Measurements from ENCODE around the gene CIB4.

Gene CIB4

GRCh38 chr2:26605195-26605998, 35.8 kb downstream of the CIB4 start:
- DNase-seq, result no peak

- DNase-seq, result no peak
Measured at GRCh38 chr2:26602575-26602974, 38.6 kb downstream of the CIB4 start.

DNA sequence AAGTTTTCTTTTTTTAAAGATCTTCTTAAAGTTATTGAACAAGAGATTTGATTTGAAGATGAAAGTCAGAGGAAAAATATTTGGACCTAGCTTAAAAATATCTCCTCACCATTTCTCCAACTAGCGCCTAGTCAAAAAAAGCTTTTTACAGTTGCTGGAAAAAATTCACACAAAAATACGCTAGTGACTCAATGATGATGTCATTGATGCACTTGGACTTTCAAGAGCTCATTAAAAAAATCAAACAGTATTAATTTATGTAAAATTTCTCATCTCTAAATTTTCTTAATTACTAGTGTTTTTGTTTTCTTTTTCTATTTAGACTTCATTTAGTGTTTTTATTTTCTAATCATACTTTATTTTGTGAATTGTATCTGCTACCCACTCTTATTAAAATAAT, 41.8 kb downstream of the CIB4 start:
- no peak for DNase-seq

GRCh38 chr2:26598996-26599373, 42.2 kb downstream of the CIB4 start:
- DNase-seq, result no peak

DNA sequence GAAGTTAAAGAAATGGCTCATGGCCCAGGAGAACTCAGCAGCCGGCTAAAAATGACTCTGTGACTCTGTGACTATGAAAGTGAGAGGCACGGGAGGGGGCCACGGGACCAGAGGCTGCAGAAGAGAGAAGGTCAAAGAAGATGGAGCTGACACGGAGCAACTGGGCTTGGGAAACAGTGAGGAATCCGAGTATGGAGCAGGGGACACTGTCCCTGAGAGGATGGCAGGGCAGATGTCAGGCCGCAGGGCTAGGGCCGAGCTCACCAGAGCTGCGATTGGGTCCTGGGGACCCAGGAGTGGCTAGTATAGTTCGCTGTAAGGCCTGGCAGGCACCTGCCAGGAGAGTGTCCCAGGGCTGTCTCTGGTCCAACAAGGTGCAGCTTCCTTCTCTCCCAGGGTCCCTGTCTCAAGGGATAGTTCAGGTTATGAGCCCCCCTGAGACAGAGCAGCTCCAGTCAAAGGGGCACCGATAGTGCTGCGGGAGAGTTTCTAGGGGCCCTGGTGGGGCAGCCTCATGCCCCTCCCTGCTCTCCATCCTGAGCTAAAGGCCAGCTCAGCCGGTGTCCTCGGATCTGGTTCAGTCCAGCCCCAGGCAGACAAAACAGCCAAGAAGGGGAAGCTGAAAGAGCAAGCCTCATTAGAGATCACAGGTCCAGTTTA, 42.7 kb downstream of the CIB4 start:
- no peak for DNase-seq

DNA sequence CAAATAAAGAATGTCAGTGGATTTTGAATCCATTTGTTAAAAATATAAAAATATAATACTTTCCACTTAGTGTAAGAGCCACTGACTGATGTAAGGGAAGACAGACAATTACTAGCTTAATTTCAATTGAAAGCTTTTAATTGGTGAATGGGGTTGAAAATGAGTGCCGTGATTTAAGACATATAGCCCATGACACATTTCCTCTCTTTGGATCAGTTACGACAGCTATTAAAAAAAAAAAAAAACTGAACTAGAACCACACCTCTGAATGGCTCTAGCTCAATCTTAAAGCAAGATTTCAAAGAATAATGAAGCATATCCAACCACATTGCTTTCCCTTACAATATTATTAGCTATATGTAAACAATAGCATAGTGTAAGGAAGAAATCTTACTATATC, 44.0 kb downstream of the CIB4 start:
- no peak for DNase-seq

DNA sequence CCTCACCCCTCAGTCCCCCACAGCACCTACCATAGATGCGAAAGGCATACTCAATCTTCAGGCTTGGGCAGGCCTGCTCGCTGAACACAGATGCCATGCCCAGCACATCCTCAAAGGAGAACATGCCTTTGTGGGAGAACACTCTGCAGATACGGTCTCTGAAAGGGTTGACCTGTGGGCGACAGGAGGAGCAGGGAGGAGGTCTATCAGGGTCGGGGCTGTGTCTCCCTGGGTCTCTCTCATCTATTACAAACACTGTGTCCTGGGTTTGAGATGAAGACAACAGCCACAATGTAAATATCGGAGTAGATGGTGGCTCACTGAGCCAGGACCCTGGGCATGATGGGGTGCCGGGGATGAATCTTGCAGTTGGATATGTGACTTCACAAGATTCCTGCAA, 46.0 kb downstream of the CIB4 start:
- DNase-seq, result no peak

DNA sequence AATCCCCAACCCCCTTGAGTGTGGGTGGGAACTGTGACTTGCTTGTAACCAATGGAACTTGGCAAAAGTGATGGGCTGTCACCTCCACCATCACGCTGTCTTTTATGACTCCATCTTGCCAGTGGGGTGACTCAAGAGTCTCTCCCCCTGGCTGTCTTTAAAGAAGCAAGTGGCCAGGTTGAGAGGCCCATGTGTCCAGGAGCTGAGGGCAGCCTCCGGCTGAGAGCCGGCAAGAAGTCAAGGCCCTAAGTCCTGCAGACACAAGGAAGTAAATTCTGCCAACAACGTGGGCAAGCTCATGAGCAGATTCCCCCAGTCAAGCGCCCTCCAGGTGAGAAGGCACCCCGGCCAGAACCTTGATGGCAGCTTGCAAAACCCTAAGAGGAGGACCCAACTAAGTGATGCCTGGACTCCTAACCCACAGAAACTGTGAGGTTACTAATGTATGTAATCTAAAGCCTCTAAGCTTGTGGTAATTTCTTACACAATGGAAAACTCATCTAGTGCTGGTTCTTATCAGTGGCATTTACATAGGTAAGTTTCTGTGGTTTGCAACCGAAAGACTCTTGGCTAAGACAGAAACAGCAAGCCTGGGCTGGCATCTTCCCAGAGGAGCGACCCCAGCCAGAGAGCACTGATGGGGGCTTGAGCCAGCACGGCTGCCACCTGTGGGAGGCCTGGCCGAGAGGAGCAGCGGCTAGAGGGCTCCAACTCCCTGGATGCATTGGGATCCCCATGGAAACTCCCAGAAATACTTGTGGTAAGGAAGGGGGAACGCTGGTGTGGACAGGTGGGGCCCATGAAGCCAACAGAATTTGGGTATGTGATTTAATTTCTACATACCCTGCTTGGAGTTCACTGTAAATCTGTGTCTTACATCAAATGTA, 49.3 kb downstream of the CIB4 start:
- DNase-seq, result no peak

- DNase-seq, result no peak
Measured at GRCh38 chr2:26590980-26591618, 50.1 kb downstream of the CIB4 start.

- DNase-seq, result no peak
Measured at GRCh38 chr2:26590508-26590907, 50.7 kb downstream of the CIB4 start.

- DNase-seq, result no peak
Measured at GRCh38 chr2:26588576-26588975, 52.6 kb downstream of the CIB4 start.

DNA sequence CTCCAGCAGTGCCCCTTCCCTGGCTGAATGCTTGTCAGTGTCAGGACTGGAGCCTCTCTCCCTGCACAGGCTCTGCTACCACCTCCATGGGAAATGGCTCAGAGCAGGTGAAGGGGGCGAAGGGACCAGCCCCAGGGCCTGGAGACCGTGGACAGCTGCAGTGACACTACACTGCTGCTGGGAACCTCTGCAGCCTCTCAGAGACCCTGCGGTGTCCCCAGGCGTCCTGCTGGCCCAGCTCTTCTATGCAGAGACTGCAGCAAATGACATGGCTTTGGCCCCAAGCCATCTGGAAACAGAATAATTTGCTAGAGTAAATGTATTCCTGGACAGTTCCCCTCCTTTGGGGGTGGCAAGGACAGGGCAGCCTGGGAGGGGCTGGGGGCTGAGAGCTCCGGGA, 53.2 kb downstream of the CIB4 start:
- DNase-seq, result no peak

DNA sequence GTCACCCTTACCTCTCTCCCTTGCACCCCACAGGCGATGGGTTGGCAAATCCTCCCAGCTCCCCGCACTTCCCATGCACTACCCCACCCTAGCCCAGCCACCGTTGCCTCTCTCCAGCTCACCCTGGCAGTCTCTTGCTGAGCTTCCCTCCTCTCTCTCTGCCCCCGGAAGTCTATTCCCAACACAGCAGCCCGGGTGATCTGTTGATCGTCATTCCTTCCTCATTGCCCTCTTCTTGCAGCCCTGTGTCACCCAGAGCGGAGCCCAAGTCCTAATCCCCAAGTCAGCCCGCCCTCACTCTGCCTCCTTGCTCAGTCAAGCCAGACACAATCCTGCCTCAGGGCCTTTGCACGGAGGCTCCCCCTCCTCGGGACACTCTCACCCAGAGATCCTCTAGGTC, 55.2 kb downstream of the CIB4 start:
- DNase-seq, result no peak

GRCh38 chr2:26585100-26585499, 56.1 kb downstream of the CIB4 start:
- no peak for DNase-seq

- DNase-seq, result no peak
Measured at GRCh38 chr2:26584656-26585055, 56.5 kb downstream of the CIB4 start.

DNA sequence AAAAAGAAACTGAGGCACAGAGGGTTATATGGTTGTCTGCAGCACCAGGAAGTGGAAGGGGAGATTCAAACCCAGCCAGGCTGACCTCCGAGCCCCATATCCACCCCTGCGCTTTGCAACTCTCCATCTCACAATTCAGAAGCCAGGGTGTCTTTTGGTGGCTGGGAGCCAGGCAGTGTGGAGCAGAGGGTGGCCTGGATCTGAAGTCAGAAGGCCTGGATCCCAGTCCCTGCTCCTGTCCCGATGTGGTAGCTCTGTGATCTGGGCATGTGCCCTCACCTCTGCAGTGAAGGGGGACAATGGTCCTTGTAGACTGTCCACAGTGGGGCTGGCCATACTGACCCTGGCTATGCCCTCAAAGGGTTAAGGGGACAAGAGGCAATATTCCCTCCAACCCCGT, 57.0 kb downstream of the CIB4 start:
- no peak for DNase-seq

- no peak for DNase-seq
Measured at GRCh38 chr2:26583381-26583911, 57.7 kb downstream of the CIB4 start.

- no peak for DNase-seq
Measured at GRCh38 chr2:26582890-26583289, 58.3 kb downstream of the CIB4 start.

- no peak for DNase-seq
Measured at GRCh38 chr2:26581991-26582842, 58.9 kb downstream of the CIB4 start.

- DNase-seq, result no peak
Measured at GRCh38 chr2:26581266-26581990, 59.7 kb downstream of the CIB4 start.

- DNase-seq, result no peak
Measured at GRCh38 chr2:26580751-26581150, 60.4 kb downstream of the CIB4 start.

All from NCI-H2171 (cell line).